Panc1 (cell line): ENCODE data around the gene RNF144B.

ENCODE experiments used
- CTCF ChIP-seq: fragments of 450-650 bp; IDR thresholded peaks from 2 replicates; pipeline ENCODE4 v1.5.1; 2017; ENCODE audit warnings: mild to moderate bottlenecking
- TCF7L2 ChIP-seq: IDR thresholded peaks from 2 replicates; pipeline ENCODE4 v1.6.1; 2011; ENCODE audit warnings: mild to moderate bottlenecking, low read depth, low read length, inconsistent platforms

- TF ChIP-seq CTCF (no peak), TCF7L2 (no peak)
Measured at GRCh38 chr6:18388271-18388670, 1.1 kb downstream of the RNF144B start.
